ENCODE results near the gene KLHL29.

DNA sequence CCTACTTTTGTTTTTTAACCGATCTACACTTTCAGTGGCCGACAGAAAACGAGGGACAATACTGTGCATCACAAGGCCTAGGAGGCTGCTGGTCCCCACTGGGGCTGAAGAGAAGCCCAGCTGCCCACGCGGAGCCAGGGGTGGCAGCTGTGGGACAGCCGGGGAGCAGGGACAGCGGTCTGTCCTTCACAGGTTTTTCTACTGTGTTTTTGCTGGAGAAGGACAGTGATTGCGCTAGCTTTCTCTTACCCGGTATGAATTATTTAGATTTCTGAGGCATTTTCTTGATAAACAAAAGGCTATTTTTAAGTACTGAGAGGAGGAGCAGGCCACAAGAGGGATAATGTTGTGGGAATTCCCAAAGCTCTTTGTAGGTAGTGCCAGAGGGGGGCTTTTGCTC is 322.1 kb downstream of the KLHL29 start:
- TF ChIP-seq, protein P1, sequence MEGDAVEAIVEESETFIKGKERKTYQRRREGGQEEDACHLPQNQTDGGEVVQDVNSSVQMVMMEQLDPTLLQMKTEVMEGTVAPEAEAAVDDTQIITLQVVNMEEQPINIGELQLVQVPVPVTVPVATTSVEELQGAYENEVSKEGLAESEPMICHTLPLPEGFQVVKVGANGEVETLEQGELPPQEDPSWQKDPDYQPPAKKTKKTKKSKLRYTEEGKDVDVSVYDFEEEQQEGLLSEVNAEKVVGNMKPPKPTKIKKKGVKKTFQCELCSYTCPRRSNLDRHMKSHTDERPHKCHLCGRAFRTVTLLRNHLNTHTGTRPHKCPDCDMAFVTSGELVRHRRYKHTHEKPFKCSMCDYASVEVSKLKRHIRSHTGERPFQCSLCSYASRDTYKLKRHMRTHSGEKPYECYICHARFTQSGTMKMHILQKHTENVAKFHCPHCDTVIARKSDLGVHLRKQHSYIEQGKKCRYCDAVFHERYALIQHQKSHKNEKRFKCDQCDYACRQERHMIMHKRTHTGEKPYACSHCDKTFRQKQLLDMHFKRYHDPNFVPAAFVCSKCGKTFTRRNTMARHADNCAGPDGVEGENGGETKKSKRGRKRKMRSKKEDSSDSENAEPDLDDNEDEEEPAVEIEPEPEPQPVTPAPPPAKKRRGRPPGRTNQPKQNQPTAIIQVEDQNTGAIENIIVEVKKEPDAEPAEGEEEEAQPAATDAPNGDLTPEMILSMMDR (IDR thresholded peaks at IDR 0.05; ENCODE audit: borderline replicate concordance, extremely low read depth, low read length, poor library complexity, severe bottlenecking), result no peak
- TF ChIP-seq EZH2 (IDR thresholded peaks at IDR 0.05; ENCODE audit: borderline replicate concordance, low read depth, low read length, severe bottlenecking), result no peak

Measured in DND-41 (cell line).